Brain microvascular endothelial cell (primary cell): ENCODE measurements around the gene GALNT9.
A peak's percentile ranks its signal among the peaks of the same experiment; 100 is the strongest.

Source experiments
- DNase-seq: peaks from one replicate; pipeline ENCODE4 v3.0.0-alpha.2; 2020
- H3K27ac ChIP-seq: fragments of 250-450 bp; sonication (Bioruptor Pico); 2 replicates; pipeline ENCODE4 v1.5.1; 2020; ENCODE audit warnings: mild to moderate bottlenecking, moderate library complexity
- H3K27me3 ChIP-seq: fragments of 250-450 bp; sonication (Bioruptor Pico); replicated peaks from 2 replicates; pipeline ENCODE4 v1.5.1; 2020; ENCODE audit warnings: mild to moderate bottlenecking
- H3K36me3 ChIP-seq: fragments of 250-450 bp; sonication (Bioruptor Pico); replicated peaks from 2 replicates; pipeline ENCODE4 v1.5.1; 2020; ENCODE audit warnings: mild to moderate bottlenecking
- H3K4me3 ChIP-seq: 2 replicates; pipeline ENCODE4 v1.5.1; 2011; ENCODE audit warnings: low read depth, mild to moderate bottlenecking, control low read depth, low read length, moderate library complexity
- in situ Hi-C: cut with HindIII; loops from 2 replicates; pipeline ENCODE4 v1.10.0; 2017; ENCODE audit warnings: low sequenced_read_pairs, low pct_ligation_motif_present
- TF ChIP-seq, protein P1 (sequence below): IDR thresholded peaks from 2 replicates; pipeline ENCODE4 v1.5.1; 2011; ENCODE audit warnings: low read depth, mild to moderate bottlenecking, moderate library complexity, low read length, control low read depth, inconsistent platforms; ENCODE audit errors: missing control alignments

Gene GALNT9

DNA sequence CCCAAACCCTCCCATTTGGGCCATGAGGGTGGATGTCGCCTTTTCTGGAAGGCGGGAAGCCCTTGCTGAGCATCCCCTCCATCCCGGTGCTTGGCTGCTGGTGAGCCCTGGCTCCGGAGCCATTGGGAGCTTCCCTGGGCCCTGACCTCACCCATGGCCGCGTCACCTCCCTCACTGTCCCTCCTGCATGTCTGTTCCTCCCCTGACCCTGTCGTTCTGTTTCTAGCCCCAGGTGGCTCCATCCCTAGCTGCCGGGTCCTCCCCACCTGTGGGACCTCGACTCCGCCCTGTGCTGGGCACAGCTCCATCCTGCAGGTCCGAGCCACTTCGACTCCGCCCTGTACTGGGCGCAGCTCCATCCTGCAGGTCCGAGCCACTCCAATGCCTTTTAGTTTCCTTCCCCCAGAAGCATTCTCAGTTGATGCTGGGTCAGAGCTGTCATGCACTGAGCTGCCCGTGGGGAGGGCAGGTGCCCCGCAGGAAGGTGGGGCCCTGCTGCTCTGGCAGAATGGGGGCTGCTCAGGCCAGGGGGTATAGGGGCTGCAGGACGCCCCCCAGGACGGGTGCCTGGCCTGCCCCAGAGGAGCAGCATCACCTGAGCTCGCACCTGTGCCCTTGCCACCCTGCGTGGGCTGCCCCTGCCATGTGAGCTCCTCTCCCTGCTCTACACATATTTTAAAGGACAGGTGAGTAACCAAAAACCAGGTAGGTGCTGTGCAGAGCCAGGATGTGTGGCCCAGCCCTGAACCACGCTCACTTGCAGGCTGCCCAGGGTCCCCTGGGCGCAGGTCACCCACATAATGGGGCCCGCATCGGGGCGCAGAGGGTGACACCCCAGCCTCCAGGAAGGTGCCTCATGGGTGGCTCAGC lies 166.1 kb downstream of the GALNT9 start:
- in situ Hi-C loops = no loop called here
- no peak overlapping the region for H3K27ac ChIP-seq
- no peak overlapping the region for H3K4me3 ChIP-seq
- TF ChIP-seq, protein P1, sequence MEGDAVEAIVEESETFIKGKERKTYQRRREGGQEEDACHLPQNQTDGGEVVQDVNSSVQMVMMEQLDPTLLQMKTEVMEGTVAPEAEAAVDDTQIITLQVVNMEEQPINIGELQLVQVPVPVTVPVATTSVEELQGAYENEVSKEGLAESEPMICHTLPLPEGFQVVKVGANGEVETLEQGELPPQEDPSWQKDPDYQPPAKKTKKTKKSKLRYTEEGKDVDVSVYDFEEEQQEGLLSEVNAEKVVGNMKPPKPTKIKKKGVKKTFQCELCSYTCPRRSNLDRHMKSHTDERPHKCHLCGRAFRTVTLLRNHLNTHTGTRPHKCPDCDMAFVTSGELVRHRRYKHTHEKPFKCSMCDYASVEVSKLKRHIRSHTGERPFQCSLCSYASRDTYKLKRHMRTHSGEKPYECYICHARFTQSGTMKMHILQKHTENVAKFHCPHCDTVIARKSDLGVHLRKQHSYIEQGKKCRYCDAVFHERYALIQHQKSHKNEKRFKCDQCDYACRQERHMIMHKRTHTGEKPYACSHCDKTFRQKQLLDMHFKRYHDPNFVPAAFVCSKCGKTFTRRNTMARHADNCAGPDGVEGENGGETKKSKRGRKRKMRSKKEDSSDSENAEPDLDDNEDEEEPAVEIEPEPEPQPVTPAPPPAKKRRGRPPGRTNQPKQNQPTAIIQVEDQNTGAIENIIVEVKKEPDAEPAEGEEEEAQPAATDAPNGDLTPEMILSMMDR = no peak
- no peaks in the 10 kb centered on the region for H3K36me3 ChIP-seq
- no peak for DNase-seq
- H3K27me3 ChIP-seq = no peaks in the 10 kb centered on the region

DNA sequence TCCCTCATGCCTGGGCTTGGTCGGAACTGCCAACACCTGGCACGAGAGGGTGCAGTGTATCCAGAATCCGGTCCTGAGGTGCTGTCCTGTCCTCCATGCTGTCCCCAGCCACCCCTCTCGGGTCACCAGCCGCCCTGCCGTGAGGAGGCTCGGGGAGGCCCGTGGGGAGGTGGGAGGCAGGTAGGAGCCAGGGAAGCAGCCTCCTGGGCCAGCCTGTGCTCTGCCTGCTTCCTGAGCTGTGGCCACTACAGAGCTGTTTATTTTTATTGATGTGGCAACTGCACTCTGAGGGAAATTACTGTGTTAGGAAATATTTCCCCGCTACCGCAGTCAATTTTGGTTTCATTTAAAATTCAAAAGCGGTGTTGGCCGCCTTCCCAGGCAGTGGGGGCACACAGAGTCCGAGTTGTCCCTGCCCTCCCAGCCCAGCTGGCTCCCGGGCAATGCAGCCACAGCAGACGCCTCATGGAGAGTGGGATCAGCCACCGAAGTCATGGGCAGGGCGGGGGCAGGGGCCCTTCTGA lies 166.8 kb downstream of the GALNT9 start:
- TF ChIP-seq, protein P1 = no peak
- peak; percentile 67 for DNase-seq
- Histone ChIP-seq H3K27me3 (no peaks in the 10 kb centered on the region), H3K27ac (no peak overlapping the region), H3K4me3 (no peak overlapping the region), H3K36me3 (no peaks in the 10 kb centered on the region)
- in situ Hi-C loops = no loop called here

DNA sequence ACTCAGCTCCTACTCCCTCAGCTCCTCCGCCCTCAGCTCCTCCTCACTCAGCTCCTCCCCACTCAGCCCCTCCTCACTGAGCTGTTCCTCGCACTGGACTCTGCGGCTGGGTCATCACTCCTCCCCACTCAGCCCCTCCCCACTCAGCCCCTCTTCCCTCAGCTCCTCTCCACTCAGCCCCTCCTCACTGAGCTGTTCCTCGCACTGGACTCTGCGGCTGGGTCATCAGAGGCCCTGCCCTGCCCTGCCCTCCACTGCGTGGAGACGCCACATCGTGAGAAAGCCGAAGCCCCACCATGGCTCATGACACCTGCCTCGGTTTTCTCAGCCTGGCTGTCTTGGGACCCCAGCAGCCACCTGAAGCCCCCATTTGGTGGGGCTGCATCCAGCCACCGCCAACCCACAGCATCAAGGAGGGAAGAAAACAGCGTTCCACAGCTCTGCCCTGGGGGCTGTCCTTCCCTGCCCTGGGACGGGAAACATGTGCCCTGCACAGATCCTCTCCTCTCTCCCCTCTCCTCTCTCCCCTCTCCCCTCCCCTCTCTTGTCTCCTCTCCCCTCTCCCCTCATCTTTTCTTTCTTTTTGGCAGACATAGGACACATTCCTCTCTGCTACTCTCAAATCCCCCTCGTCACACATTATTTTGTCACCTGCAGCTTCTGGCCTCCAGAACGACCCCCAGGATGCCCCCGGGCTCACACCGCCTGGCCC lies 167.4 kb downstream of the GALNT9 start:
- no peak overlapping the region for H3K4me3 ChIP-seq
- peaks cover under 1% of the 10 kb centered on the region for H3K36me3 ChIP-seq
- H3K27ac ChIP-seq = no peak overlapping the region
- TF ChIP-seq, protein P1 = no peak
- DNase-seq = no peak
- in situ Hi-C loops = no loop called here
- no peaks in the 10 kb centered on the region for H3K27me3 ChIP-seq

DNA sequence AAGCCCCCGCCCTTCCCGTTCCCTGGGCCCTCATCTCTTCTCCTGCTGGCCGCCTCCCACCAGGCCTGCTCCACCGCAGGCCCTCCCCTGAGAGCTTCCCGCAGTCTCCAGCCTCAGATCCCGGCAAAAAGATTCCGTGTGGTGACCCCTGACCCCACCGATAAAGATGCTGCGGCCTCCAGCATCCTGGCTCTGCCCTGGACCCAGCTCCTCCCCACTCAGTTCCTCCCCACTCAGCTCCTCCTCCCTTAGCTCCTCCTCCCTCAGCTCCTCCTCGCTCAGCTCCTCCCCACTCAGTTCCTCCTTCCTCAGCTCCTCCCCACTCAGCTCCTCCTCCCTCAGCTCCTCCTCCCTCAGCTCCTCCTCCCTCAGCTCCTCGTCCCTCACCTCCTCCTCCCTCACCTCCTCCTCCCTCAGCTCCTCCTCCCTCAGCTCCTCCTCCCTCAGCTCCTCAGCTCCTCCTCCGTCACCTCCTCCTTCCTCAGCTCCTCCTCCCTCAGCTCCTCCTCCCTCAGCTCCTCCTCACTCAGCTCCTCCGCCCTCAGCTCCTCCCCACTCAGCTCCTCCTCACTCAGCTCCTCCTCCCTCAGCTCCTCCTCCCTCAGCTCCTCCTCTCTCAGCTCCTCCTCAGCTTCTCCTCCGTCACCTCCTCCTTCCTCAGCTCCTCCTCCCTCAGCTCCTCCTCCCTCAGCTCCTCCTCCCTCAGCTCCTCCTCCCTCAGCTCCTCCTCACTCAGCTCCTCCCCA lies 168.2 kb downstream of the GALNT9 start:
- Histone ChIP-seq H3K27me3 (no peaks in the 10 kb centered on the region), H3K27ac (no peak overlapping the region), H3K4me3 (no peak overlapping the region), H3K36me3 (peaks cover 3% of the 10 kb centered on the region)
- peak; percentile 19 for DNase-seq
- in situ Hi-C loops = no loop called here
- TF ChIP-seq, protein P1 = no peak

DNA sequence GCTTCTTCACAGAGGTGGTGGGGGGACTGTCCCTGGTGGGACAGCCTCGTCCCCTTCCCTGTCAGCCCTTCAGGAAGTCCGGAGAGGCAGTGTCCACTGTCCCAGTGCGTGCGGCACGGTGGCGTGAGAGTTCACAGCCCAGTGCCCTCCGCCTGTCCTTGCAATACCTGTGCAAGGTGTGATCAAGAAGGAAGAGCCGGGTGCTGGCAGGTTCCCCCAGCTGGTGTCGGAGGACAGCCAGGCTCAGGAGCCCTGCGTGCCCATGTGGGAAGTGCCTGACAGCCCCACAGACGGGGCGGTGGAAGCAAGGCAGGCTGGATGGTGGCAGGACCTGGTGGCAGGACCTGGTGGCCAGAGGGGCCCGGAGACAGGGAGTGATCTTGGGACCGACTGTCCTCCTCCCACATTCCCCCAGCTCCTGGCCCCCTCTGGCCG lies 168.8 kb downstream of the GALNT9 start:
- Histone ChIP-seq H3K36me3 (peaks cover 3% of the 10 kb centered on the region), H3K27ac (no peak overlapping the region)
- in situ Hi-C loops = no loop called here

More for the DNA sequence above, 168.8 kb downstream of the GALNT9 start:
- TF ChIP-seq, protein P1 = no peak
- Histone ChIP-seq H3K27me3 (no peaks in the 10 kb centered on the region), H3K4me3 (no peak overlapping the region)
- DNase-seq = no peak
